Activated CD8-positive, alpha-beta T cell treated with anti-CD3 and anti-CD28 coated beads for 36 hours (primary cell): ENCODE measurements around the gene PODNL1. TPM values are rescaled to one million over a fixed set of nuclear protein-coding genes. Genes with fewer than 3 reads are reported as not detected.

Source experiments
- ATAC-seq: fragments of 200-7000 bp; cut with Tn5 transposase; one replicate; pipeline ENCODE4 v1.10.0; 2021; ENCODE audit warnings: mild to moderate bottlenecking, moderate library complexity
- CTCF ChIA-PET: fragments of 350-600 bp; sonication (Branson Sonifier 250); formaldehyde crosslinking; loops from one replicate; lab custom pipeline; 2021; ENCODE audit warnings: antibody characterized with exemption; lab: Charles Lee
- POLR2A ChIA-PET: fragments of 350-600 bp; sonication (Branson Sonifier 250); formaldehyde crosslinking; loops from one replicate; lab custom pipeline; 2021; ENCODE audit warnings: antibody characterized with exemption; lab: Charles Lee
- DNase-seq: peaks from one replicate; pipeline ENCODE4 v3.0.0-alpha.2; 2020
- H3K27ac Mint-ChIP-seq: one replicate; pipeline ENCODE4 v1.8.0; 2021; ENCODE audit warnings: mild to moderate bottlenecking, mixed read lengths
- H3K27me3 Mint-ChIP-seq: one replicate; pipeline ENCODE4 v1.8.0; 2021; ENCODE audit warnings: mixed read lengths
- H3K36me3 Mint-ChIP-seq: one replicate; pipeline ENCODE4 v1.8.0; 2021; ENCODE audit warnings: low read depth, mixed read lengths
- H3K4me1 Mint-ChIP-seq: one replicate; pipeline ENCODE4 v1.8.0; 2021; ENCODE audit warnings: low read depth, mixed read lengths
- H3K4me3 Mint-ChIP-seq: one replicate; pipeline ENCODE4 v1.8.0; 2021; ENCODE audit warnings: mild to moderate bottlenecking, moderate library complexity, mixed read lengths
- H3K9me3 Mint-ChIP-seq: one replicate; pipeline ENCODE4 v1.8.0; 2021; ENCODE audit warnings: mixed read lengths
- intact Hi-C: fragments of 100-400 bp; cut with micrococcal nuclease; formaldehyde crosslinking; loops from one replicate; pipeline ENCODE4 v1.10.0; 2022
- total RNA-seq, 2 experiments: library from RNA; stranded (reverse); gene quantifications; one replicate each; pipeline ENCODE4 v1.2.3, GENCODE V29; 2021
- TF ChIP-seq, protein P1 (sequence below): fragments of 200-600 bp; IDR thresholded peaks from one replicate; pipeline ENCODE4 v1.8.0; 2022; ENCODE audit warnings: antibody characterized with exemption, mild to moderate bottlenecking

The PODNL1 gene
- total RNA-seq, 2 experiments from 2014 or later: not detected

- H3K9me3 Mint-ChIP-seq: no peaks in the 10 kb centered on the region
- no peak overlapping the region for H3K4me3 Mint-ChIP-seq
- no peak overlapping the region for H3K27ac Mint-ChIP-seq
- H3K27me3 Mint-ChIP-seq: no peaks in the 10 kb centered on the region
- peaks cover 18% of the 10 kb centered on the region for H3K4me1 Mint-ChIP-seq
- no peak for ATAC-seq
- intact Hi-C loops: no loop called here
- no peak for DNase-seq
- CTCF ChIA-PET: no interaction called here
- TF ChIP-seq, protein P1, sequence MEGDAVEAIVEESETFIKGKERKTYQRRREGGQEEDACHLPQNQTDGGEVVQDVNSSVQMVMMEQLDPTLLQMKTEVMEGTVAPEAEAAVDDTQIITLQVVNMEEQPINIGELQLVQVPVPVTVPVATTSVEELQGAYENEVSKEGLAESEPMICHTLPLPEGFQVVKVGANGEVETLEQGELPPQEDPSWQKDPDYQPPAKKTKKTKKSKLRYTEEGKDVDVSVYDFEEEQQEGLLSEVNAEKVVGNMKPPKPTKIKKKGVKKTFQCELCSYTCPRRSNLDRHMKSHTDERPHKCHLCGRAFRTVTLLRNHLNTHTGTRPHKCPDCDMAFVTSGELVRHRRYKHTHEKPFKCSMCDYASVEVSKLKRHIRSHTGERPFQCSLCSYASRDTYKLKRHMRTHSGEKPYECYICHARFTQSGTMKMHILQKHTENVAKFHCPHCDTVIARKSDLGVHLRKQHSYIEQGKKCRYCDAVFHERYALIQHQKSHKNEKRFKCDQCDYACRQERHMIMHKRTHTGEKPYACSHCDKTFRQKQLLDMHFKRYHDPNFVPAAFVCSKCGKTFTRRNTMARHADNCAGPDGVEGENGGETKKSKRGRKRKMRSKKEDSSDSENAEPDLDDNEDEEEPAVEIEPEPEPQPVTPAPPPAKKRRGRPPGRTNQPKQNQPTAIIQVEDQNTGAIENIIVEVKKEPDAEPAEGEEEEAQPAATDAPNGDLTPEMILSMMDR: no peak
- H3K36me3 Mint-ChIP-seq: peaks cover 18% of the 10 kb centered on the region
- POLR2A ChIA-PET: no interaction called here
These were observed 29.5 kb downstream of the PODNL1 start for GRCh38 chr19:13908674-13909073.

- ATAC-seq (no peak), DNase-seq (no peak)
- Mint-ChIP-seq H3K4me1 (peaks cover 18% of the 10 kb centered on the region), H3K4me3 (peak overlapping the region; percentile 74), H3K27me3 (no peaks in the 10 kb centered on the region), H3K27ac (peak overlapping the region; percentile 62), H3K9me3 (no peaks in the 10 kb centered on the region), H3K36me3 (peaks cover 15% of the 10 kb centered on the region)
- TF ChIP-seq, protein P1: no peak
- POLR2A ChIA-PET: no interaction called here
- CTCF ChIA-PET: interaction anchor here (0.8 to 1.5 kb wide), 5 partner anchors 33 to 165 kb away, joined by 3 to 8 read pairs (median 4); partner anchors contain the start of genes IL27RA and MISP3
- intact Hi-C loops: no loop called here
These were observed 31.3 kb downstream of the PODNL1 start for GRCh38 chr19:13906910-13907309.

- Mint-ChIP-seq H3K9me3 (no peaks in the 10 kb centered on the region), H3K4me1 (peaks cover 18% of the 10 kb centered on the region), H3K4me3 (peak overlapping the region; percentile 74), H3K27me3 (no peaks in the 10 kb centered on the region), H3K36me3 (peaks cover 15% of the 10 kb centered on the region), H3K27ac (peak overlapping the region; percentile 62)
- DNase-seq (peak; percentile 34), ATAC-seq (peak; percentile 18)
- TF ChIP-seq, protein P1: no peak
- CTCF ChIA-PET: interaction anchor here (0.8 to 1.5 kb wide), 5 partner anchors 33 to 166 kb away, joined by 3 to 8 read pairs (median 4); partner anchors contain the start of genes IL27RA and MISP3
- intact Hi-C loops: no loop called here
- POLR2A ChIA-PET: no interaction called here
These were observed 31.7 kb downstream of the PODNL1 start for GRCh38 chr19:13906521-13906904.

- ChIA-PET POLR2A (interaction anchor here (1.0 to 1.1 kb wide), 2 partner anchors 24 to 25 kb away, joined by 3 to 4 read pairs; no protein-coding TSS in a partner anchor), CTCF (interaction anchor here (1.1 kb wide), 1 partner anchor 167 kb away, joined by 3 read pairs; the partner anchor contains the start of gene MISP3)
- TF ChIP-seq, protein P1: no peak
- H3K36me3 Mint-ChIP-seq: peaks cover 13% of the 10 kb centered on the region
- H3K27me3 Mint-ChIP-seq: no peaks in the 10 kb centered on the region
- intact Hi-C loops: no loop called here
- ATAC-seq (peak; percentile 98), DNase-seq (peak; percentile 98)
- peaks cover 18% of the 10 kb centered on the region for H3K4me1 Mint-ChIP-seq
- H3K27ac Mint-ChIP-seq: peak within 1 kb of the TSS; percentile 92
- H3K4me3 Mint-ChIP-seq: peak within 1 kb of the TSS; percentile 74
- no peaks in the 10 kb centered on the region for H3K9me3 Mint-ChIP-seq
These were observed 32.3 kb downstream of the PODNL1 start, which contains the start of the genes BRME1 and CC2D1A for GRCh38 chr19:13905634-13906520. BRME1 (minus strand) TSS chr19:13906117; CDS start chr19:13904892, 1,225 bp downstream. CC2D1A (plus strand) TSS chr19:13906201; CDS start chr19:13906442, 241 bp downstream.
